Effector CD4-positive, alpha-beta T cell (primary cell): ENCODE data around the gene IL16.
A peak's percentile ranks its signal among the peaks of the same experiment; 100 is the strongest.
"Not testable (repeated sequence)": the region's sequence is repeated elsewhere in the genome, so short reads cannot be mapped to it uniquely, and the experiment has no call there.

Experiments used
- DNase-seq: peaks from one replicate; pipeline ENCODE4 v3.0.0-alpha.2; 2020

IL16 gene

GRCh38 chr15:81321667-81322066 is 125.0 kb downstream of the IL16 start:
- no peak for DNase-seq

- no peak for DNase-seq
These were observed 126.1 kb downstream of the IL16 start for GRCh38 chr15:81322676-81323253.

GRCh38 chr15:81323559-81323943 is 126.9 kb downstream of the IL16 start:
- DNase-seq: no peak

GRCh38 chr15:81323944-81324881 is 127.5 kb downstream of the IL16 start, which contains the start of gene STARD5:
Gene STARD5, minus strand, starts transcription at chr15:81324141. Its CDS starts 42 bp downstream, at chr15:81324099.
- DNase-seq: peak; percentile 92

- DNase-seq: no peak
These were observed 130.0 kb downstream of the IL16 start for GRCh38 chr15:81326466-81327212.

GRCh38 chr15:81327516-81327915 is 130.8 kb downstream of the IL16 start:
- DNase-seq: no peak

GRCh38 chr15:81329446-81329845 is 132.8 kb downstream of the IL16 start:
- no peak for DNase-seq

- DNase-seq: no peak
These were observed 133.8 kb downstream of the IL16 start for GRCh38 chr15:81330366-81331090.

- not testable (repeated sequence) for DNase-seq
These were observed 134.5 kb downstream of the IL16 start for GRCh38 chr15:81331141-81331540.

GRCh38 chr15:81331600-81331999 is 134.9 kb downstream of the IL16 start:
- DNase-seq: no peak

- DNase-seq: no peak
These were observed 135.6 kb downstream of the IL16 start for GRCh38 chr15:81332326-81332725.

- no peak for DNase-seq
These were observed 136.7 kb downstream of the IL16 start for GRCh38 chr15:81333363-81333762.

- DNase-seq: no peak
These were observed 138.2 kb downstream of the IL16 start for GRCh38 chr15:81334768-81335435.

- DNase-seq: no peak
These were observed 139.0 kb downstream of the IL16 start for GRCh38 chr15:81335631-81336030.

- DNase-seq: peak; percentile 27
These were observed 139.9 kb downstream of the IL16 start for GRCh38 chr15:81336568-81336967.

GRCh38 chr15:81337241-81337640 is 140.6 kb downstream of the IL16 start:
- DNase-seq: no peak

GRCh38 chr15:81337713-81338157 is 141.1 kb downstream of the IL16 start:
- no peak for DNase-seq

GRCh38 chr15:81338170-81339007 is 141.7 kb downstream of the IL16 start:
- no peak for DNase-seq

- no peak for DNase-seq
These were observed 142.6 kb downstream of the IL16 start for GRCh38 chr15:81339321-81339720.

GRCh38 chr15:81339851-81340250 is 143.2 kb downstream of the IL16 start:
- no peak for DNase-seq

GRCh38 chr15:81341351-81341750 is 144.7 kb downstream of the IL16 start:
- DNase-seq: no peak
